NCI-H2196 (cell line): ENCODE measurements around the gene PIEZO1.
"Not testable (repeated sequence)": the region's sequence is repeated elsewhere in the genome, so short reads cannot be mapped to it uniquely, and the experiment has no call there.

ENCODE experiments used
- DNase-seq: peaks from one replicate; lab custom pipeline; 2025; ENCODE audit not compliant: unreplicated experiment; lab: John Stamatoyannopoulos, UW

PIEZO1 gene

DNA sequence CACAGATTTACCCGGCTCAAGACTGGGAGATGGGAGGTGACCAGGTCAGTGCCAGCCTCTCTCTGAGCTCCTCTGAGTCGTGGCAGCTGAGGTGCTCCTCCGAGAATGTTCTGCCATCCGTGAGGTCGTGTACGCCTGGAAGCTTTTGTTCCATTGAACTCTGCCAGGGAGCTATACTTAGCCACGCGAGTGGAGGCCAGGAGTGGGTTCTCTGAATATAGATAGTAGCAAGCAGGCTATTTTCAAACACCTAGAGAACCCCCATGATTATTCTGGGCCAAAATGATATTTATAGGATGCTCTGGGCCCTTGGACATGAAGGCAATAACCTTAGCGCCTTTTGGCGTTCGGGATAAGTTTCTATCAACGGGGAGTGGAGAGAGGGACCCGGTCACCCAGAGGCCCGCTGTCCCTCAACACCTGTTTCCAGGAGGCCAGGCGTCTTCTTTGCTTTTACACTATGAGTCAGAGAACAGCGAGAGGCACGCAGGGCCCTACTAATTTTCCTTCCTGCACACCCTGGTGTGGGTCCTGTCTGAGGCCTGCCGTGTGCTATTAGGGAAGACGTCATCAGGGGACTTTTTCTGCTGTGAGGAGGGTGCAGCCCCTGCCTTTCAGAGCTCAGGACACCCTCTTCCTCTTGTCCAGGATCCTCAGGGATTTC lies 111.2 kb downstream of the PIEZO1 start:
- no peak for DNase-seq

DNA sequence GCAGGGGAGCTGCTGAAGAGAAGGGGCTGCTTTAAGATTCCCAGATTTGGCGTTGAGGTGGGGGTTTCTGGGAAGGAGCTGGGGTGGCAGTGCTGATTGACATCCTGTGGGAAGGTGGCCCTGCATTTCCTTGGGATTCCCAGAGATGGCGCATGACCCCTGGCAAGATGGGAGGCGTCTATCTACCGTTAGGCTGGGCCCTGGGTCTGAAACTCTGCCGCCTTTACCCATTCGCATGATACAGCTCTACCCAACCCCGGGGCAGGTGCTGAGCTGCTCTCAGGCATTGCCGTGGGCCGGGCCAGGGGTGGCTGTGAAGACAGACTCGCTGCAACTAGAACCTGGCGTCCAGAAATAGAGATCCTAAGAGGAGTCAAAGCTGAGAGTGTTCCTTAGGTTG lies 112.2 kb downstream of the PIEZO1 start:
- no peak for DNase-seq

DNA sequence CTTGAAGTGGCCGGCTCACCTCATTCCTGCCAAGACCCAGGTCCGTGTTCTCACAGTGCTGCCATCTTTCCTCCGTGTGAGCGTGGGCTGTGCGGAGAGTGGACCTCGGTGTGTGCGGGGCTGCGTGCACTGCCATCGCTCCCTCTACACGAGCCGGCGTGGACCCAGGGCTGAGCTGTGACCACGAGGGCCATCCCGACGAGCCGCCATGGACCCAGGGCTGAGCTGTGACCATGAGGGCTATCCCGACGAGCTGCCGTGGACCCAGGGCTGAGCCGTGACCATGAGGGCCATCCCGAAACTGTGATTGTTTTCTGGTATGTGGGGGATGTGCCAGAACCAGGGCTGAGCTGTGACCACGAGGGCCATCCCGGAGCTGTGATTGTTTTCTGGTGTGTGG lies 113.2 kb downstream of the PIEZO1 start:
- DNase-seq = no peak

DNA sequence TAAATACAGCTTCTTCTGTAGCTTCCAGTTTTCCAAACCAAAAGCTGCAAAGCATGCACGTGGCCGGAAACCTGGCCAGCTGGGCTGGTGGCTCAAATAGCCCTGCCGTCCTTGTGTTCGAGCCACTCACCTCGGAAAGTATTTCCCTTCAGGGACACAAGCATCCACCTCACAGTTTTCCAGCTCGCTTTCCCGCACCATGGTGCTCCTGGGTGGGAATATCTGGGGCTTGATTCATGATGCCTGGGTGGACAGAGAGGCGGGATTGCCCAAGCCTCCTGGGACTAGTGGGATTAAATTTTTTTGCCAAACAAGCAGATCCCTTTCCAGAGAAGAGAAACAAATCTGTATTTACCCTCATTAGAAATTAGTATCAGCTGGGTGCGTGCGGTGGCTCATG lies 115.0 kb downstream of the PIEZO1 start:
- no peak for DNase-seq

DNA sequence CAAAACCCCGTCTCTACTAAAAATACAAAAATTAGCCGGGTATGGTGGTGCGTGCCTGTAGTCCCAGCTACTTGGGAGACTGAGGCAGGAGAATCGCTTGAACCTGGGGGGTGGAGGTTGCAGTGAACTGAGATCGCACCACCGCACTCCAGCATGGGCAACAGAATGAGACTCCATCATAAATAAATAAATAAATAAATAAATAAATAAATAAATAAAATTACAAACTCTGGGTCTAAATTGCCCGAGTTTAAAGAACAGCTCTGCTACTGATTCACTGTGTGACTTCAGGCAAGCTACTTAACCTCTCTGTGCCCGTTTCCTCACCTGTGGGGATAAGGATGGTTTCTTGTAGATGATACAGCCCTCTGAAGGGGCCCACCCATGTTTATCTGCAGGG lies 115.5 kb downstream of the PIEZO1 start:
- DNase-seq = not testable (repeated sequence)

DNA sequence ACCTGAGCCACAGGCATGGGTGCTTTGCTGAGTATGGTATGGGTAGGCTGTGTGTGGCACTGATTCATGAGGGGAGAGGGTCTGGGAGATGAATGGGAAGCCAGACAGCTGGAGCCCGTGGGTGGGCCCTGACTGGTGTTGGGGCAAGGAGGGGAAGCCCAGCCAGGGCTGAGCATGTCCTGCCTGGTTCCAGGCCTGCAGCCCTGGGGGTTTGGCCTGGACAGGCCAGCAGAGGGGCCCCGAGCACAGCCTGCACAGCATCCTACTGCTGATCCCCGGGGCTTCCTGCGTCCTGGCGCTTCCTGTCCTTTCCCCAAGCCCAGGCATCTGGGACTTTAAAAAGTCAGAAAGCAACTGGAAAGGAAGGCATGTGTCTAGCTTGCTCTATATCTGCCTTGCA lies 117.6 kb downstream of the PIEZO1 start:
- no peak for DNase-seq

DNA sequence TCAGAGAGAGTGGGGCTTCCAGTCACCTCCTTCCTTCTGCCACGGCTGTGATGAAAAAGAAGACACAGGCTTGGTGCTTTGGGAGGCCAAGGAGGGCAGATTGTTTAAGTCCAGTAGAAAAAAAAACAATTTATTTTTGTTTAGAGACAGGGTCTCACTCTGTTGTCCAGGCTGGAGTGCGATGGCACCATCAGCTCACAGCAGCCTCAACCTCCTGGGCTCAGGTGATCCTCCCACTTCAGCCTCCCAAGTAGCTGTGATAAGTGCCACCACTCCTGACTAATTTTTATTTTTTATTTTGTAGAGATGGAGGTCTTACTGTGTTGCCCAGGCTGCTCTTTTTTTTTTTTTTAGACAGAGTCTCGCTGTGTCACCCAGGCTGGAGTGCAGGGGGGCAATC lies 119.5 kb downstream of the PIEZO1 start:
- DNase-seq = no peak
